Smooth muscle cell (in vitro differentiated cells): ENCODE measurements around the gene NTM. TPM values are rescaled to one million over a fixed set of nuclear protein-coding genes. Genes with fewer than 3 reads are reported as not detected.

Experiments used
- DNase-seq: peaks from one replicate; lab custom pipeline; 2025; ENCODE audit not compliant: unreplicated experiment; lab: John Stamatoyannopoulos, UW
- H2AFZ ChIP-seq: fragments of 200-600 bp; sonication (generic); 2 replicates; pipeline ENCODE4 v1.6.0; 2016; ENCODE audit warnings: antibody characterized with exemption, low read depth, mild to moderate bottlenecking
- H3F3A ChIP-seq: fragments of 200-600 bp; sonication (generic); 2 replicates; pipeline ENCODE4 v1.6.0; 2017; ENCODE audit warnings: antibody characterized with exemption, low read depth
- H3K27ac ChIP-seq: fragments of 200-600 bp; sonication (generic); 2 replicates; pipeline ENCODE4 v1.5.1; 2016; ENCODE audit warnings: low read depth, mild to moderate bottlenecking
- H3K27me3 ChIP-seq: fragments of 200-600 bp; sonication (generic); 2 replicates; pipeline ENCODE4 v1.6.1; 2016; ENCODE audit warnings: low read depth, mild to moderate bottlenecking
- H3K36me3 ChIP-seq: fragments of 200-600 bp; sonication (generic); 2 replicates; pipeline ENCODE4 v1.5.1; 2016; ENCODE audit warnings: low read depth
- H3K4me1 ChIP-seq: fragments of 200-600 bp; sonication (generic); 2 replicates; pipeline ENCODE4 v1.5.1; 2016; ENCODE audit warnings: low read depth
- H3K4me2 ChIP-seq: fragments of 200-600 bp; sonication (generic); 2 replicates; pipeline ENCODE4 v1.6.0; 2016; ENCODE audit warnings: mild to moderate bottlenecking
- H3K4me3 ChIP-seq: fragments of 200-600 bp; sonication (generic); 2 replicates; pipeline ENCODE4 v1.5.1; 2016; ENCODE audit warnings: mild to moderate bottlenecking
- H3K79me2 ChIP-seq: fragments of 200-600 bp; sonication (generic); 2 replicates; pipeline ENCODE4 v1.6.0; 2016; ENCODE audit warnings: low read depth, mild to moderate bottlenecking
- H3K9ac ChIP-seq: fragments of 200-600 bp; sonication (generic); 2 replicates; pipeline ENCODE4 v1.6.0; 2016; ENCODE audit warnings: low read depth
- H3K9me3 ChIP-seq: fragments of 200-600 bp; sonication (generic); replicated peaks from 2 replicates; pipeline ENCODE4 v1.5.1; 2016; ENCODE audit warnings: low read depth
- H4K20me1 ChIP-seq: fragments of 200-600 bp; sonication (generic); 2 replicates; pipeline ENCODE4 v1.6.0; 2016; ENCODE audit warnings: low read depth
- WGBS: methylation state at CpG from one replicate; pipeline ENCODE4 v1.1.7; 2016; ENCODE audit warnings: low lambda C conversion rate; 5-methylcytosine and 5-hydroxymethylcytosine counted together
- polyA plus RNA-seq: library from polyadenylated mRNA; unstranded; fragments of >200 nt; fragmentation: Nextera tagmentation; extraction: Ambion mirVana; gene quantifications from 2 replicates; pipeline ENCODE4 v1.2.1, GENCODE V29; 2016
- total RNA-seq: library from RNA; depleted of rRNA; stranded (reverse); fragments of >200 nt; gene quantifications from 2 replicates; pipeline ENCODE4 v1.2.3, GENCODE V29; 2014
- TF ChIP-seq, protein P1 (sequence below): fragments of 200-600 bp; sonication (generic); IDR thresholded peaks from 2 replicates; pipeline ENCODE4 v1.5.1; 2017; ENCODE audit warnings: borderline replicate concordance, mild to moderate bottlenecking, antibody characterized with exemption; ENCODE audit not compliant: insufficient read depth, poor library complexity, severe bottlenecking

NTM gene
- total and polyA plus RNA-seq, 2 experiments from 2014 or later = 68.9 to 123 TPM

GRCh38 chr11:131371791-131372104 lies 1.3 kb downstream of the NTM start:
- Histone ChIP-seq H4K20me1 (no peaks in the 10 kb centered on the region), H2AFZ (no peak overlapping the region), H3K4me1 (peaks cover 18% of the 10 kb centered on the region), H3K4me3 (no peak overlapping the region), H3K4me2 (no peak overlapping the region), H3K27ac (no peak overlapping the region), H3F3A (no peaks in the 10 kb centered on the region), H3K9ac (no peak overlapping the region), H3K9me3 (no peaks in the 10 kb centered on the region), H3K36me3 (no peaks in the 10 kb centered on the region), H3K27me3 (peaks cover 40% of the 10 kb centered on the region), H3K79me2 (no peaks in the 10 kb centered on the region)
- DNase-seq = no peak
- TF ChIP-seq, protein P1, sequence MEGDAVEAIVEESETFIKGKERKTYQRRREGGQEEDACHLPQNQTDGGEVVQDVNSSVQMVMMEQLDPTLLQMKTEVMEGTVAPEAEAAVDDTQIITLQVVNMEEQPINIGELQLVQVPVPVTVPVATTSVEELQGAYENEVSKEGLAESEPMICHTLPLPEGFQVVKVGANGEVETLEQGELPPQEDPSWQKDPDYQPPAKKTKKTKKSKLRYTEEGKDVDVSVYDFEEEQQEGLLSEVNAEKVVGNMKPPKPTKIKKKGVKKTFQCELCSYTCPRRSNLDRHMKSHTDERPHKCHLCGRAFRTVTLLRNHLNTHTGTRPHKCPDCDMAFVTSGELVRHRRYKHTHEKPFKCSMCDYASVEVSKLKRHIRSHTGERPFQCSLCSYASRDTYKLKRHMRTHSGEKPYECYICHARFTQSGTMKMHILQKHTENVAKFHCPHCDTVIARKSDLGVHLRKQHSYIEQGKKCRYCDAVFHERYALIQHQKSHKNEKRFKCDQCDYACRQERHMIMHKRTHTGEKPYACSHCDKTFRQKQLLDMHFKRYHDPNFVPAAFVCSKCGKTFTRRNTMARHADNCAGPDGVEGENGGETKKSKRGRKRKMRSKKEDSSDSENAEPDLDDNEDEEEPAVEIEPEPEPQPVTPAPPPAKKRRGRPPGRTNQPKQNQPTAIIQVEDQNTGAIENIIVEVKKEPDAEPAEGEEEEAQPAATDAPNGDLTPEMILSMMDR = no peak
- 75% methylated on average over 7 of the region's 7 CpGs for WGBS

DNA sequence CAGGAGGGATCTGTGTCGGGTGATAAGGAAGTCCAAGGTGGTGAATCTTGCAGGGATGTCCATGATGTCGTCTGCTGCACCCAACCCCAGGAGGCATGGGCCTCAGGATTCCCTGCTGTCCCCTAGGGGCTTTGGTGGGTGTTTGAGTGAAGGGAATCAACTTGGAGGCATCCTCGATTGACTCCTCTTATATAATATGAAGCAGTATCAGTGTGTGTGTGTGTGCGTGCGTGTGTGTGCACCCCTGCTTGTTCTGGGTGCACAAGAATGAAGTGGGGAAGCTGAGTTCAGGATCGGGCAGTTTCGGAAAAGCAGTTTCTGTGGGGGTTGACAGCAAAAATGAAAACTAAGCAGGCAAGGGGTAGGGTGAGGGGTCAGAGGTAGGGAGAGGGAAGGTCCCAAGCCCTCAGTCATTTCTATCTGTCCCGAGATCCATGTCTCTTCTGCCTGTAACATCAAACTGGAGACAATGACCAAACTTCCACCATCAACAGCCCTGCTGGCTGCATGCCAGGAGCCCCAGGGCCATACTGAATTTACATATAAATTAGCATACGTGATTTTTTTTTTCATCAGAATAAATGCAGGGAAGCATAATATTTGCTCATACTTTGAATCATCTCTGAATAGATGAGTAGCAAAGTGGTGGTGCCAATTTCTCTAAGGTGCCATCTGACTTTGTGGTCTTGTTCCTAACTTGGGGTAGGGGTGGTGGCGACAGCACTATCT lies 2.0 kb downstream of the NTM start:
- Histone ChIP-seq H3K27ac (no peak overlapping the region), H3K79me2 (no peaks in the 10 kb centered on the region), H3K27me3 (peaks cover 40% of the 10 kb centered on the region), H4K20me1 (no peaks in the 10 kb centered on the region), H2AFZ (no peak overlapping the region), H3K4me2 (no peak overlapping the region), H3K4me3 (no peak overlapping the region), H3F3A (no peaks in the 10 kb centered on the region), H3K4me1 (peaks cover 18% of the 10 kb centered on the region), H3K9ac (no peak overlapping the region), H3K36me3 (no peaks in the 10 kb centered on the region), H3K9me3 (no peaks in the 10 kb centered on the region)
- TF ChIP-seq, protein P1 = no peak
- WGBS = 80% methylated on average over 10 of the region's 10 CpGs
- no peak for DNase-seq

DNA sequence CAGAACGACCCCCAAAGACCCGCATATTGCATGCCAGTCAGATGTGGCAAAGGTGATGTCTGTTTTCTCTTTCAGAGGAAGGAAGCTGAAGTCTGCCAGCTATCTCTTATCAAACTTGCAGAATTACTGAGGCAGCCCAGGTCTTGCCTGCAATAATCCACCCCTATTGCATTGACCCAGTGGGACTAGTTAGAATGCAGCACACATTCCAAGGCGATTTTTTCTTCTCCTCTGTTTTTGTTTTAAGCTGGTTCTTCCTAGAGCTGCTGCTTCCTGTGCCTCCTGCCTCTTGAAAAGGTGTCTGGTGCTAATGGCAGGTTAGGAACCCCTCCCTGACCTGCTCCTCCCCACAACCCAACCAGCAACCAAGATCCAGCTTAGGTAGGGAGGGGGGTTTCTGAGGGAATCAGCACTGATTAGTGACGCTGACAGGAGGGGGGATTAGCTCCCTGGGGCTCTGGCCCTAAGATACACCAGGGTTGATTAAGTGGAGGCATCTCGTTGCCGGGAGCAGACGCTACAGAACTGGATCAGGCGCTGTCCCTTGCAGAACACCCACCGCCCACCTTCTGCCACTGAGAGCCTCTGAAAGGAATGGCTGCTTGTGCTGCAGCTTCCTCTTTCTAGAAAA lies 2.8 kb downstream of the NTM start:
- H3K27me3 ChIP-seq = peaks cover 36% of the 10 kb centered on the region

More for the DNA sequence above, 2.8 kb downstream of the NTM start:
- Histone ChIP-seq H2AFZ (no peak overlapping the region), H4K20me1 (no peaks in the 10 kb centered on the region), H3K4me3 (no peak overlapping the region), H3F3A (no peaks in the 10 kb centered on the region), H3K27ac (no peak overlapping the region), H3K4me2 (no peak overlapping the region), H3K9me3 (no peaks in the 10 kb centered on the region), H3K36me3 (no peaks in the 10 kb centered on the region), H3K9ac (no peak overlapping the region), H3K79me2 (no peaks in the 10 kb centered on the region), H3K4me1 (peaks cover 18% of the 10 kb centered on the region)
- TF ChIP-seq, protein P1 = no peak
- 44% methylated on average over 9 of the region's 9 CpGs for whole genome bisulfite sequencing
- DNase-seq = no peak
